AG09319 (cell line): ENCODE data around the gene KCNE4.

Experiments
- DNase-seq: peaks from one replicate; pipeline ENCODE4 v3.0.0-alpha.2; 2010; ENCODE audit warnings: low read depth; ENCODE audit errors: extremely low read depth
- TF ChIP-seq, protein P1 (sequence below): IDR thresholded peaks from 2 replicates; pipeline ENCODE4 v1.5.1; 2011; ENCODE audit warnings: low read depth, mild to moderate bottlenecking, inconsistent platforms, low read length, moderate library complexity

KCNE4 gene

DNA sequence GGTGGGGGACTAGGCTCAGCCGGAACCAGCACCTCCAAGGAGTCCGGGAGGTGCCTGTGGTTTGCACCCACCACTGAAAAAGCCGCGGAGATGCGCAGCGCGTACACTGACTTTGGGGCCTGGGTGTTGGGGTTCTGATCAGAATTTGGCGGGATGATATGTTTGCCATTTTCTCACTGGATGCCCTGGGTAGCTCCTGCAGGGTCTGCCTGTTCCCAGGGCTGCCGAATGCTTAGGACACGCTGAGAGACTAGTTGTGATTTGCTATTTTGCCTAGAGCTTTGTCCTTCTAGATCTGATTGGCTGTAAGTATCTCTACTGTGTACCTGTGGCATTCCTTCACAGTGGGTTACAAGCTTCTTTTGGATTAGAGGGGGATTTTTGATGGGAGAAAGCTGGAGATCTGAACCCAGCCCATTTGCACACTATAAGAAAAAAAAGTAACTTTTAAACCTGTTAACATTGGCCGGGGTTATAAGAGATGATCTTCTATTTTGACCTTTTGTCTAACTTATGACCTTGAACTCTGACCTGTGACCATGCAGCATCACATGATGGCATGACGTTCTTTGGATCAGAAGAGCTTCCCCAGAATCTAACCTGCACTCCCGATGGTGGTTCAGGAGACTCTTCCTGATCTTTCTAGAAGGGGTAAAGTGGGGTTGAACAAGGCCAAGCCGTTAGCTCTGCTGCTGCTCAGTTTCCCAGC lies 1.6 kb downstream of the KCNE4 start:
- TF ChIP-seq, protein P1, sequence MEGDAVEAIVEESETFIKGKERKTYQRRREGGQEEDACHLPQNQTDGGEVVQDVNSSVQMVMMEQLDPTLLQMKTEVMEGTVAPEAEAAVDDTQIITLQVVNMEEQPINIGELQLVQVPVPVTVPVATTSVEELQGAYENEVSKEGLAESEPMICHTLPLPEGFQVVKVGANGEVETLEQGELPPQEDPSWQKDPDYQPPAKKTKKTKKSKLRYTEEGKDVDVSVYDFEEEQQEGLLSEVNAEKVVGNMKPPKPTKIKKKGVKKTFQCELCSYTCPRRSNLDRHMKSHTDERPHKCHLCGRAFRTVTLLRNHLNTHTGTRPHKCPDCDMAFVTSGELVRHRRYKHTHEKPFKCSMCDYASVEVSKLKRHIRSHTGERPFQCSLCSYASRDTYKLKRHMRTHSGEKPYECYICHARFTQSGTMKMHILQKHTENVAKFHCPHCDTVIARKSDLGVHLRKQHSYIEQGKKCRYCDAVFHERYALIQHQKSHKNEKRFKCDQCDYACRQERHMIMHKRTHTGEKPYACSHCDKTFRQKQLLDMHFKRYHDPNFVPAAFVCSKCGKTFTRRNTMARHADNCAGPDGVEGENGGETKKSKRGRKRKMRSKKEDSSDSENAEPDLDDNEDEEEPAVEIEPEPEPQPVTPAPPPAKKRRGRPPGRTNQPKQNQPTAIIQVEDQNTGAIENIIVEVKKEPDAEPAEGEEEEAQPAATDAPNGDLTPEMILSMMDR: no peak
- no peak for DNase-seq

DNA sequence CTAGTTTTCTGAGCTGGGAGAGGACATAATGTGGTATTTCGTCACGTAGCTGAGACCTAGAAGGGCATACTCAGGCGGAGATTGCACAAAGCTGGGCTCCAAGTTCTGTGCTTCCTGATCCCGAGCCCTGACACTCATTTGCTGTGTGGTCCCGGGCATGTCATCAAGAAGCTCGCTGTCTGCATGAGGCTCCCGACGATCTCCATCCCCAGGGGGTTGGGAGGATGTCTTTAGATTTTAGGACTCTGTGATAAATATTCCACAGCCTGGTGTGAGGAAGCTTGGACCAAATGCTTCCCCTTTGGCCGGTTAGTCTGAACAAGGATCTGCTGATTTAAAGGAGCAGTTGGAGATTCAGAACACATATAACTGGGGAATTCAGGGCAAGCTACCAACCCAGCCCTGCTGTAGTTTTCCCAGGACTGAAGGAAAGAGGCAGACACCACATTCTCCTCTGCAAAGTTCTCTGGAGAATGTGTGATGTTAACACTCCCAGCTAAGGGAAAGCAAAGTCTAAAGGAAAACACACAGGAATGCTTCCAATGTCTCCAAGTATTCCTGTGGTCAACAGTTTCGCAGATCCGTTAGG lies 2.3 kb downstream of the KCNE4 start:
- TF ChIP-seq, protein P1: no peak
- no peak for DNase-seq

DNA sequence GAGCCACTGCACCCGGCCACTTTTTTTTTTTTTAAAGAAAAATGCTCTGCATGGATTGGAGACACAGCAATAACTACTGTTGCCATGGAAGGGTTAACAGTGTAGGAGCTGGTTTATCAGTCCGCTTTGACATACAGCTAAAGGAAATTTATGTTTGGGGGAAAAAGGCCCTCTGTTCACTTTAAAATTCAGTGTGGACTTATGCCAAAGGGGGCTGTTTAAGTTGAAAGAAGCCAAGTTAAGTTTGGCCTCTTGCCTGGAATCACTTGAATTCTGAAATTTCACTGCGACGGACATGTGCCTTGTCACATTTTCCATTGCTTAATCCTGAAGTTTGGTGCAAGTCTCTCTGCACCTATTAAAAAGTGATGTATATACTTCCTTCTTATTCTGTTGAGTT lies 3.1 kb downstream of the KCNE4 start:
- DNase-seq: no peak
- TF ChIP-seq, protein P1: no peak

- DNase-seq: no peak
- TF ChIP-seq, protein P1: no peak
Measured at GRCh38 chr2:223055836-223056235, 3.8 kb downstream of the KCNE4 start.

DNA sequence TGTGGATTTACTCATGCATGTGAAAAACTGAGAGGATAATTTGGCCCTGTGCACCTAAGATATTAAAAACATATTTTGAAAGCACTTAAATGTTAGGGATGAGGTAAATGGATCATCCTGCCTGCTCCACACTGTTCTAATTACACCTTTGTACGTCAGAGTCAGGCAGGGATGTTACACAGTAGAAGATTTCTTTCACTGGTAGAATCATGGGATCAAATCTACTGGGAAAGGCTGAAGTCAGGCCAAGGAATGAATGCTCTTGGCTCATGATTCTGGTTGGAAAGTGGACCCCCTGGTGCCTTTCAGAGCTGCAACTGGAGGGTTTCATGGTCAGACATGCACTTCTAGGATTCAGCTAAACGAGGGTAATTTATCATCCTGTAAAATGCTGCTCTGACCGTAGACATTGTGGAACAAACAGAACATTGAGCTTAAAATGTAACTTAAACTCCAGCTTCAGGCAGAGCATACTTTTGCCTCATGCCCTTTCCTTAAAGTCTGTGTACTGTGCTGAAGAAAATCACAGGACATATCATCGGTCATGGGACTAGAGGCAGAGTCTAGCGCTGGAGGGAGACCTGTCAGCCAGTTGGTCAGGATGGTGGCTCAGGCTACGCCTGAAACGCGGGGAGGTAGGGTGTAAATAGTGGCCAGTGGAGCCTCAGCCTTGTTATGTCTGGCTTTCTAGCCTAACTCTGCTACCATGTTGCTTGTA lies 4.9 kb downstream of the KCNE4 start:
- no peak for DNase-seq
- TF ChIP-seq, protein P1: no peak

GRCh38 chr2:223057569-223057968 lies 5.6 kb downstream of the KCNE4 start:
- TF ChIP-seq, protein P1: no peak

More at GRCh38 chr2:223057569-223057968, 5.6 kb downstream of the KCNE4 start:
- DNase-seq: no peak
